GM23338 (cell line): ENCODE data around the gene SSH3. TPM values are rescaled to one million over a fixed set of nuclear protein-coding genes. Genes with fewer than 3 reads are reported as not detected.

Experiments
- ATAC-seq: fragments of 200-7000 bp; cut with Tn5 transposase; 3 replicates; pipeline ENCODE4 v1.9.1; 2020
- DNase-seq: peaks from one replicate; pipeline ENCODE4 v3.0.0-alpha.2; 2015; ENCODE audit warnings: low spot score
- H2AFZ ChIP-seq: fragments of 200-600 bp; sonication (generic); 2 replicates; pipeline ENCODE4 v1.8.0; 2016; ENCODE audit warnings: antibody characterized with exemption, mild to moderate bottlenecking, moderate library complexity
- H3F3A ChIP-seq: fragments of 200-600 bp; sonication (generic); replicated peaks from 2 replicates; pipeline ENCODE4 v1.8.0; 2017; ENCODE audit warnings: antibody characterized with exemption, mixed run types, low read depth
- H3K27ac ChIP-seq: fragments of 200-600 bp; sonication (generic); 2 replicates; pipeline ENCODE4 v1.6.1; 2016; ENCODE audit warnings: low read depth
- H3K27me3 ChIP-seq: fragments of 200-600 bp; sonication (generic); 2 replicates; pipeline ENCODE4 v1.8.0; 2016; ENCODE audit warnings: mild to moderate bottlenecking, mixed run types, moderate library complexity; ENCODE audit not compliant: insufficient read depth
- H3K36me3 ChIP-seq: fragments of 200-600 bp; sonication (generic); 2 replicates; pipeline ENCODE4 v1.8.0; 2016; ENCODE audit warnings: mild to moderate bottlenecking; ENCODE audit not compliant: insufficient read depth
- H3K4me1 ChIP-seq: fragments of 200-600 bp; sonication (generic); 2 replicates; pipeline ENCODE4 v1.8.0; 2016; ENCODE audit warnings: mild to moderate bottlenecking, moderate library complexity; ENCODE audit not compliant: insufficient read depth
- H3K4me2 ChIP-seq: fragments of 200-600 bp; sonication (generic); 2 replicates; pipeline ENCODE4 v1.7.1; 2017; ENCODE audit warnings: mixed run types
- H3K4me3 ChIP-seq: fragments of 200-600 bp; sonication (generic); 2 replicates; pipeline ENCODE4 v1.6.1; 2016; ENCODE audit warnings: mixed run types
- H3K79me2 ChIP-seq: fragments of 200-600 bp; sonication (generic); replicated peaks from 2 replicates; pipeline ENCODE4 v1.8.0; 2017; ENCODE audit warnings: mild to moderate bottlenecking; ENCODE audit not compliant: insufficient read depth
- H3K9me2 ChIP-seq: fragments of 200-600 bp; sonication (generic); 2 replicates; pipeline ENCODE4 v1.8.0; 2017; ENCODE audit not compliant: insufficient read depth
- H4K20me1 ChIP-seq: fragments of 200-600 bp; sonication (generic); replicated peaks from 2 replicates; pipeline ENCODE4 v1.8.0; 2017; ENCODE audit warnings: mild to moderate bottlenecking; ENCODE audit not compliant: insufficient read depth
- H3K27ac Mint-ChIP-seq: 2 replicates; pipeline ENCODE4 v1.8.0; 2020; ENCODE audit warnings: inconsistent platforms, mild to moderate bottlenecking, moderate library complexity, mixed read lengths
- H3K27me3 Mint-ChIP-seq: 3 replicates; pipeline ENCODE4 v1.8.0; 2022; ENCODE audit warnings: low read depth, mild to moderate bottlenecking, moderate library complexity, mixed read lengths, inconsistent platforms; ENCODE audit not compliant: insufficient read depth, poor library complexity
- H3K36me3 Mint-ChIP-seq: 3 replicates; pipeline ENCODE4 v1.8.0; 2021; ENCODE audit warnings: low read depth, mild to moderate bottlenecking, inconsistent platforms, moderate library complexity, mixed read lengths
- H3K4me1 Mint-ChIP-seq: 3 replicates; pipeline ENCODE4 v1.8.0; 2020; ENCODE audit warnings: mild to moderate bottlenecking, inconsistent platforms, mixed read lengths
- H3K4me3 Mint-ChIP-seq: 3 replicates; pipeline ENCODE4 v1.8.0; 2021; ENCODE audit warnings: moderate library complexity, mild to moderate bottlenecking, inconsistent platforms, mixed read lengths
- H3K9me3 Mint-ChIP-seq: 3 replicates; pipeline ENCODE4 v1.8.0; 2020; ENCODE audit warnings: moderate library complexity, mild to moderate bottlenecking, inconsistent platforms, mixed read lengths
- EZH2 ChIP-seq: fragments of 200-600 bp; sonication (generic); IDR thresholded peaks from one replicate; pipeline ENCODE4 v1.8.0; 2017; ENCODE audit warnings: antibody characterized with exemption, mild to moderate bottlenecking, low read depth; ENCODE audit not compliant: unreplicated experiment
- EZH2phosphoT487 ChIP-seq: fragments of 200-600 bp; sonication (generic); IDR thresholded peaks from one replicate; pipeline ENCODE4 v1.8.1; 2018; ENCODE audit warnings: antibody characterized with exemption; ENCODE audit not compliant: unreplicated experiment
- JUNB ChIP-seq: IDR thresholded peaks from one replicate; pipeline ENCODE4 v1.6.1; 2016; ENCODE audit warnings: antibody characterized with exemption; ENCODE audit not compliant: unreplicated experiment
- NANOG ChIP-seq: IDR thresholded peaks from 2 replicates; pipeline ENCODE4 v1.6.1; 2016; ENCODE audit warnings: antibody characterized with exemption, borderline replicate concordance
- POLR2AphosphoS5 ChIP-seq: IDR thresholded peaks from 2 replicates; pipeline ENCODE4 v1.6.1; 2016; ENCODE audit warnings: antibody characterized with exemption, low read depth
- ZNF114 ChIP-seq: fragments of 250-450 bp; sonication (Bioruptor Pico); IDR thresholded peaks from 2 replicates; pipeline ENCODE4 v1.5.0; 2020; ENCODE audit warnings: mild to moderate bottlenecking, moderate library complexity
- ZNF331 ChIP-seq: fragments of 250-450 bp; sonication (Bioruptor Pico); IDR thresholded peaks from 2 replicates; pipeline ENCODE4 v1.5.0; 2020; ENCODE audit warnings: low read depth, mild to moderate bottlenecking, moderate library complexity
- polyA plus RNA-seq: library from polyadenylated mRNA; unstranded; fragments of >200 nt; fragmentation: Nextera tagmentation; extraction: Ambion mirVana; gene quantifications from 2 replicates; pipeline ENCODE4 v1.2.1, GENCODE V29; 2016
- total RNA-seq: library from RNA; depleted of rRNA; stranded (reverse); fragments of >200 nt; shearing (Covaris generic); gene quantifications from 2 replicates; pipeline ENCODE4 v1.2.3, GENCODE V29; 2014
- TF ChIP-seq, protein P1 (sequence below): IDR thresholded peaks from one replicate; pipeline ENCODE4 v1.6.1; 2018; ENCODE audit warnings: antibody characterized with exemption; ENCODE audit not compliant: unreplicated experiment
- TF ChIP-seq, protein P2 (sequence below), 2 experiments: fragments of 200-600 bp in 1 of 2; sonication (generic) in 1 of 2; conservative IDR thresholded peaks; 2 replicates each; pipeline versions ENCODE4 v1.5.1 to v1.6.1; 2016 to 2017; ENCODE audit warnings: antibody characterized with exemption in 2 of 2, low read depth in 2 of 2, mild to moderate bottlenecking in 2 of 2, moderate library complexity in 1 of 2
- TF ChIP-seq, protein P3 (sequence below): fragments of 250-450 bp; sonication (Bioruptor Pico); IDR thresholded peaks from 2 replicates; pipeline ENCODE4 v1.5.0; 2020; ENCODE audit warnings: mild to moderate bottlenecking, moderate library complexity

Gene SSH3
- total and polyA plus RNA-seq, 2 experiments from 2014 or later, result 17.8 to 40.0 TPM

DNA sequence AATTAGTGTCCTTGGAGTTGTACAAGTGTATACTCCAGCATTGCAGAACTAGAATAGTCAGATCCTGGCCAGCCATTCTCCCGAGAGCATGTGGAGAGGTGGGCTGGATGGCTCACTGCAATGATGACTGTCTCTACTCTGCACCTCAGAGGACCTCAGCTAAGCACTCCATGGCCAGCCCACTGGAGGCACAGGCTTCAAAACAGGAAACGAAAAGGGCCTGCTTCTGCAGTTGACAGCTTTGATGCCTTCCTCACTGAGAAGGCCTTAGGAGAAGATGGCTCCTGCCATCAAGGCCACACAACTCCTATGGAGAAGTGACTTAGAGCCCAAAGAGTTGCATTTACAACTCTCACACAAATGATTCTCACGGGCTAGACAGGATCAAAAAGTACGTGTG is 40.9 kb downstream of the SSH3 start:
- ATAC-seq, result no peak
- no peaks in the 10 kb centered on the region for H3K36me3 Mint-ChIP-seq
- TF ChIP-seq NANOG, result no peak
- TF ChIP-seq EZH2phosphoT487, result no peak
- TF ChIP-seq, protein P1, sequence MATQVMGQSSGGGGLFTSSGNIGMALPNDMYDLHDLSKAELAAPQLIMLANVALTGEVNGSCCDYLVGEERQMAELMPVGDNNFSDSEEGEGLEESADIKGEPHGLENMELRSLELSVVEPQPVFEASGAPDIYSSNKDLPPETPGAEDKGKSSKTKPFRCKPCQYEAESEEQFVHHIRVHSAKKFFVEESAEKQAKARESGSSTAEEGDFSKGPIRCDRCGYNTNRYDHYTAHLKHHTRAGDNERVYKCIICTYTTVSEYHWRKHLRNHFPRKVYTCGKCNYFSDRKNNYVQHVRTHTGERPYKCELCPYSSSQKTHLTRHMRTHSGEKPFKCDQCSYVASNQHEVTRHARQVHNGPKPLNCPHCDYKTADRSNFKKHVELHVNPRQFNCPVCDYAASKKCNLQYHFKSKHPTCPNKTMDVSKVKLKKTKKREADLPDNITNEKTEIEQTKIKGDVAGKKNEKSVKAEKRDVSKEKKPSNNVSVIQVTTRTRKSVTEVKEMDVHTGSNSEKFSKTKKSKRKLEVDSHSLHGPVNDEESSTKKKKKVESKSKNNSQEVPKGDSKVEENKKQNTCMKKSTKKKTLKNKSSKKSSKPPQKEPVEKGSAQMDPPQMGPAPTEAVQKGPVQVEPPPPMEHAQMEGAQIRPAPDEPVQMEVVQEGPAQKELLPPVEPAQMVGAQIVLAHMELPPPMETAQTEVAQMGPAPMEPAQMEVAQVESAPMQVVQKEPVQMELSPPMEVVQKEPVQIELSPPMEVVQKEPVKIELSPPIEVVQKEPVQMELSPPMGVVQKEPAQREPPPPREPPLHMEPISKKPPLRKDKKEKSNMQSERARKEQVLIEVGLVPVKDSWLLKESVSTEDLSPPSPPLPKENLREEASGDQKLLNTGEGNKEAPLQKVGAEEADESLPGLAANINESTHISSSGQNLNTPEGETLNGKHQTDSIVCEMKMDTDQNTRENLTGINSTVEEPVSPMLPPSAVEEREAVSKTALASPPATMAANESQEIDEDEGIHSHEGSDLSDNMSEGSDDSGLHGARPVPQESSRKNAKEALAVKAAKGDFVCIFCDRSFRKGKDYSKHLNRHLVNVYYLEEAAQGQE, result no peak
- TF ChIP-seq POLR2AphosphoS5, result no peak
- TF ChIP-seq, protein P2, sequence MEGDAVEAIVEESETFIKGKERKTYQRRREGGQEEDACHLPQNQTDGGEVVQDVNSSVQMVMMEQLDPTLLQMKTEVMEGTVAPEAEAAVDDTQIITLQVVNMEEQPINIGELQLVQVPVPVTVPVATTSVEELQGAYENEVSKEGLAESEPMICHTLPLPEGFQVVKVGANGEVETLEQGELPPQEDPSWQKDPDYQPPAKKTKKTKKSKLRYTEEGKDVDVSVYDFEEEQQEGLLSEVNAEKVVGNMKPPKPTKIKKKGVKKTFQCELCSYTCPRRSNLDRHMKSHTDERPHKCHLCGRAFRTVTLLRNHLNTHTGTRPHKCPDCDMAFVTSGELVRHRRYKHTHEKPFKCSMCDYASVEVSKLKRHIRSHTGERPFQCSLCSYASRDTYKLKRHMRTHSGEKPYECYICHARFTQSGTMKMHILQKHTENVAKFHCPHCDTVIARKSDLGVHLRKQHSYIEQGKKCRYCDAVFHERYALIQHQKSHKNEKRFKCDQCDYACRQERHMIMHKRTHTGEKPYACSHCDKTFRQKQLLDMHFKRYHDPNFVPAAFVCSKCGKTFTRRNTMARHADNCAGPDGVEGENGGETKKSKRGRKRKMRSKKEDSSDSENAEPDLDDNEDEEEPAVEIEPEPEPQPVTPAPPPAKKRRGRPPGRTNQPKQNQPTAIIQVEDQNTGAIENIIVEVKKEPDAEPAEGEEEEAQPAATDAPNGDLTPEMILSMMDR (conservative IDR thresholded peaks at IDR 0.05; ENCODE audit: low read depth in 2 of 2), result no peak
- no peak for TF ChIP-seq EZH2
- H3K9me2 ChIP-seq, result no peaks in the 10 kb centered on the region
- peaks cover 7% of the 10 kb centered on the region; the same call in 1 of the 3 replicates for H3K4me1 Mint-ChIP-seq
- H2AFZ ChIP-seq, result no peak overlapping the region
- no peak overlapping the region for H3K27ac ChIP-seq
- no peaks in the 10 kb centered on the region for H3K36me3 ChIP-seq
- no peak for DNase-seq
- H3K4me2 ChIP-seq, result no peak overlapping the region
- no peaks in the 10 kb centered on the region; the same call in 1 of the 2 replicates for H3K4me1 ChIP-seq
- no peak overlapping the region for H3K4me3 ChIP-seq
- H3K79me2 ChIP-seq, result no peaks in the 10 kb centered on the region
- H3K27ac Mint-ChIP-seq, result no peak overlapping the region
- H4K20me1 ChIP-seq, result no peaks in the 10 kb centered on the region; the same call in 1 of the 2 replicates
- H3K27me3 ChIP-seq, result no peaks in the 10 kb centered on the region
- H3F3A ChIP-seq, result no peaks in the 10 kb centered on the region
- no peak overlapping the region for H3K4me3 Mint-ChIP-seq
- H3K27me3 Mint-ChIP-seq, result no peaks in the 10 kb centered on the region
- peaks cover 9% of the 10 kb centered on the region; the same call in 1 of the 3 replicates for H3K9me3 Mint-ChIP-seq

DNA sequence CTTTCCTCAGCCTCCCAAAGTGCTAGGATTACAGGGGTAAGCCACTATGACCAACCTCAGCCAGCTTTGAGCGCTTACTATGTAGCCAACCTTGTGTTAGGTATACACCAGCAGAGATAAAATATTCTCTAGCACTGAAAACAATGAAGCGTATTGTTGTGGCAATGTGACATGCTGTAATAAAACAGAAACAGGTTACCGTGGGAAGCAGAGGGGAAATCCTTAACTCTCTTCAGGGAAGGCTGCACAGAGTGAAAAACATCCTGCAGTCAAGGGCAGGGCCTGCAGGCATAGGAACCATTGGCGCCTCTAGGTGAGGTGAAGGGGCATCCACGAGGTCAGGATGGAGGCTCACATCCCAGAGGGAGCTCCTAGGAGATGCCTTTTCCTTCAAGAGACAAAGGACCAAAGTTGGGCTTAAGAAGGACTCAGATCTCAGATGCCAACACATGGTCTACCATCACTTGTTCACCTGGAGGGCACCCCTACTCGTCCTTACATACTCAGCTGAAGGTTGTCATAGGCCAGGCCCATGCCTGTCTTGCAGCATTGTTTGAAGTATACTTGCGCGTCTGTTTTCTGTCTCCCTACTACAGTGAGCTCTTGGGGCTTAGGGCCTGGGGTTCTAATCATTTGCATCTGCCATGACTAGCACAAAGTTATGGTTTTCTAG is 42.1 kb downstream of the SSH3 start:
- no peak overlapping the region for H3K4me2 ChIP-seq
- peak; percentile 43 for ATAC-seq
- TF ChIP-seq ZNF114, result no peak
- no peak for TF ChIP-seq ZNF331 (CRISPR knock-in tag)
- no peak for TF ChIP-seq EZH2
- TF ChIP-seq, protein P3, sequence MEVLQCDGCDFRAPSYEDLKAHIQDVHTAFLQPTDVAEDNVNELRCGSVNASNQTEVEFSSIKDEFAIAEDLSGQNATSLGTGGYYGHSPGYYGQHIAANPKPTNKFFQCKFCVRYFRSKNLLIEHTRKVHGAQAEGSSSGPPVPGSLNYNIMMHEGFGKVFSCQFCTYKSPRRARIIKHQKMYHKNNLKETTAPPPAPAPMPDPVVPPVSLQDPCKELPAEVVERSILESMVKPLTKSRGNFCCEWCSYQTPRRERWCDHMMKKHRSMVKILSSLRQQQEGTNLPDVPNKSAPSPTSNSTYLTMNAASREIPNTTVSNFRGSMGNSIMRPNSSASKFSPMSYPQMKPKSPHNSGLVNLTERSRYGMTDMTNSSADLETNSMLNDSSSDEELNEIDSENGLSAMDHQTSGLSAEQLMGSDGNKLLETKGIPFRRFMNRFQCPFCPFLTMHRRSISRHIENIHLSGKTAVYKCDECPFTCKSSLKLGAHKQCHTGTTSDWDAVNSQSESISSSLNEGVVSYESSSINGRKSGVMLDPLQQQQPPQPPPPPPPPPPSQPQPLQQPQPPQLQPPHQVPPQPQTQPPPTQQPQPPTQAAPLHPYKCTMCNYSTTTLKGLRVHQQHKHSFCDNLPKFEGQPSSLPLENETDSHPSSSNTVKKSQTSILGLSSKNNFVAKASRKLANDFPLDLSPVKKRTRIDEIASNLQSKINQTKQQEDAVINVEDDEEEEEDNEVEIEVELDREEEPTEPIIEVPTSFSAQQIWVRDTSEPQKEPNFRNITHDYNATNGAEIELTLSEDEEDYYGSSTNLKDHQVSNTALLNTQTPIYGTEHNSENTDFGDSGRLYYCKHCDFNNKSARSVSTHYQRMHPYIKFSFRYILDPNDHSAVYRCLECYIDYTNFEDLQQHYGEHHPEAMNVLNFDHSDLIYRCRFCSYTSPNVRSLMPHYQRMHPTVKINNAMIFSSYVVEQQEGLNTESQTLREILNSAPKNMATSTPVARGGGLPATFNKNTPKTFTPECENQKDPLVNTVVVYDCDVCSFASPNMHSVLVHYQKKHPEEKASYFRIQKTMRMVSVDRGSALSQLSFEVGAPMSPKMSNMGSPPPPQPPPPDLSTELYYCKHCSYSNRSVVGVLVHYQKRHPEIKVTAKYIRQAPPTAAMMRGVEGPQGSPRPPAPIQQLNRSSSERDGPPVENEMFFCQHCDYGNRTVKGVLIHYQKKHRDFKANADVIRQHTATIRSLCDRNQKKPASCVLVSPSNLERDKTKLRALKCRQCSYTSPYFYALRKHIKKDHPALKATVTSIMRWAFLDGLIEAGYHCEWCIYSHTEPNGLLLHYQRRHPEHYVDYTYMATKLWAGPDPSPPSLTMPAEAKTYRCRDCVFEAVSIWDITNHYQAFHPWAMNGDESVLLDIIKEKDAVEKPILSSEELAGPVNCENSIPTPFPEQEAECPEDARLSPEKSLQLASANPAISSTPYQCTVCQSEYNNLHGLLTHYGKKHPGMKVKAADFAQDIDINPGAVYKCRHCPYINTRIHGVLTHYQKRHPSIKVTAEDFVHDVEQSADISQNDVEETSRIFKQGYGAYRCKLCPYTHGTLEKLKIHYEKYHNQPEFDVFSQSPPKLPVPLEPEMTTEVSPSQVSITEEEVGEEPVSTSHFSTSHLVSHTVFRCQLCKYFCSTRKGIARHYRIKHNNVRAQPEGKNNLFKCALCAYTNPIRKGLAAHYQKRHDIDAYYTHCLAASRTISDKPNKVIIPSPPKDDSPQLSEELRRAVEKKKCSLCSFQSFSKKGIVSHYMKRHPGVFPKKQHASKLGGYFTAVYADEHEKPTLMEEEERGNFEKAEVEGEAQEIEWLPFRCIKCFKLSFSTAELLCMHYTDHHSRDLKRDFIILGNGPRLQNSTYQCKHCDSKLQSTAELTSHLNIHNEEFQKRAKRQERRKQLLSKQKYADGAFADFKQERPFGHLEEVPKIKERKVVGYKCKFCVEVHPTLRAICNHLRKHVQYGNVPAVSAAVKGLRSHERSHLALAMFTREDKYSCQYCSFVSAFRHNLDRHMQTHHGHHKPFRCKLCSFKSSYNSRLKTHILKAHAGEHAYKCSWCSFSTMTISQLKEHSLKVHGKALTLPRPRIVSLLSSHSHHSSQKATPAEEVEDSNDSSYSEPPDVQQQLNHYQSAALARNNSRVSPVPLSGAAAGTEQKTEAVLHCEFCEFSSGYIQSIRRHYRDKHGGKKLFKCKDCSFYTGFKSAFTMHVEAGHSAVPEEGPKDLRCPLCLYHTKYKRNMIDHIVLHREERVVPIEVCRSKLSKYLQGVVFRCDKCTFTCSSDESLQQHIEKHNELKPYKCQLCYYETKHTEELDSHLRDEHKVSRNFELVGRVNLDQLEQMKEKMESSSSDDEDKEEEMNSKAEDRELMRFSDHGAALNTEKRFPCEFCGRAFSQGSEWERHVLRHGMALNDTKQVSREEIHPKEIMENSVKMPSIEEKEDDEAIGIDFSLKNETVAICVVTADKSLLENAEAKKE, result no peak
- TF ChIP-seq JUNB, result no peak

More for the DNA sequence above, 42.1 kb downstream of the SSH3 start:
- no peak for DNase-seq
- H3K27me3 ChIP-seq, result no peaks in the 10 kb centered on the region
- Mint-ChIP-seq H3K27ac (no peak overlapping the region), H3K36me3 (no peaks in the 10 kb centered on the region), H3K4me3 (no peak overlapping the region), H3K9me3 (peaks cover 9% of the 10 kb centered on the region; the same call in 1 of the 3 replicates), H3K4me1 (peaks cover 12% of the 10 kb centered on the region; the same call in 1 of the 3 replicates), H3K27me3 (no peaks in the 10 kb centered on the region)
- no peak overlapping the region for H3K27ac ChIP-seq
- no peaks in the 10 kb centered on the region for H3K9me2 ChIP-seq
- H3K79me2 ChIP-seq, result no peaks in the 10 kb centered on the region
- H4K20me1 ChIP-seq, result no peaks in the 10 kb centered on the region; the same call in 1 of the 2 replicates
- H3F3A ChIP-seq, result no peaks in the 10 kb centered on the region
- H3K4me3 ChIP-seq, result no peak overlapping the region
- no peaks in the 10 kb centered on the region; the same call in 1 of the 2 replicates for H3K4me1 ChIP-seq
- H3K36me3 ChIP-seq, result no peaks in the 10 kb centered on the region
- H2AFZ ChIP-seq, result no peak overlapping the region
